ENCODE results near the gene TMEM45A. TPM values are rescaled to one million over a fixed set of nuclear protein-coding genes. Genes with fewer than 3 reads are reported as not detected.

The TMEM45A gene
- total RNA-seq, 4 donors from 2014 or later: 9.4 to 36.5 (median 14.0) TPM

- 67 to 74% methylated on average over 3 of the region's 3 CpGs for WGBS, 2 donors
- DNase-seq (ENCODE audit: low spot score in 2 of 2): no peak
- no peaks in the 10 kb centered on the region for H3K4me1 ChIP-seq
- H3K9me3 ChIP-seq: no peaks in the 10 kb centered on the region
- no peak overlapping the region for H3K4me3 ChIP-seq
- no peaks in the 10 kb centered on the region for H3K27me3 ChIP-seq
- H3K27ac ChIP-seq: no peak overlapping the region
- H3K36me3 ChIP-seq: no peaks in the 10 kb centered on the region
- no peak for TF ChIP-seq CTCF (IDR thresholded peaks at IDR 0.05)
- TF ChIP-seq EP300 (IDR thresholded peaks at IDR 0.05): no peak
- no peak for TF ChIP-seq POLR2A (IDR thresholded peaks at IDR 0.05)
These were observed 118.8 kb downstream of the TMEM45A start for GRCh38 chr3:100611221-100611620.

- H3K4me1 ChIP-seq: no peaks in the 10 kb centered on the region
- no peak overlapping the region for H3K27ac ChIP-seq
- H3K9me3 ChIP-seq: no peaks in the 10 kb centered on the region
- TF ChIP-seq CTCF (IDR thresholded peaks at IDR 0.05): no peak
- TF ChIP-seq POLR2A (IDR thresholded peaks at IDR 0.05): no peak
- TF ChIP-seq EP300 (IDR thresholded peaks at IDR 0.05): no peak
- WGBS, 2 donors: 78 to 84% methylated on average over 4 of the region's 4 CpGs
- DNase-seq (ENCODE audit: low spot score in 2 of 2): no peak
- H3K36me3 ChIP-seq: no peaks in the 10 kb centered on the region
- no peaks in the 10 kb centered on the region for H3K27me3 ChIP-seq
- no peak overlapping the region for H3K4me3 ChIP-seq
These were observed 121.4 kb downstream of the TMEM45A start for GRCh38 chr3:100613721-100614390.

- Histone ChIP-seq H3K4me1 (no peaks in the 10 kb centered on the region), H3K36me3 (no peaks in the 10 kb centered on the region), H3K4me3 (no peak overlapping the region), H3K27ac (no peak overlapping the region), H3K9me3 (no peaks in the 10 kb centered on the region), H3K27me3 (no peaks in the 10 kb centered on the region)
- no peak for DNase-seq (ENCODE audit: low spot score in 2 of 2)
- TF ChIP-seq POLR2A (IDR thresholded peaks at IDR 0.05) (no peak), EP300 (IDR thresholded peaks at IDR 0.05) (no peak), CTCF (IDR thresholded peaks at IDR 0.05) (no peak)
These were observed 122.5 kb downstream of the TMEM45A start for GRCh38 chr3:100614941-100615340.

- Histone ChIP-seq H3K4me3 (no peak overlapping the region), H3K9me3 (no peaks in the 10 kb centered on the region), H3K36me3 (no peaks in the 10 kb centered on the region), H3K27me3 (no peaks in the 10 kb centered on the region), H3K27ac (no peak overlapping the region), H3K4me1 (no peaks in the 10 kb centered on the region)
- no peak for TF ChIP-seq POLR2A (IDR thresholded peaks at IDR 0.05)
- no peak for TF ChIP-seq CTCF (IDR thresholded peaks at IDR 0.05)
- DNase-seq (ENCODE audit: low spot score in 2 of 2): no peak
These were observed 123.3 kb downstream of the TMEM45A start for GRCh38 chr3:100615684-100616083.

- Histone ChIP-seq H3K27me3 (no peaks in the 10 kb centered on the region), H3K36me3 (no peaks in the 10 kb centered on the region), H3K4me3 (no peak overlapping the region), H3K4me1 (no peaks in the 10 kb centered on the region), H3K27ac (no peak overlapping the region), H3K9me3 (peaks cover 0 to 10% (median 0%) of the 10 kb centered on the region in 4 donors)
- TF ChIP-seq EP300 (IDR thresholded peaks at IDR 0.05) (no peak), POLR2A (IDR thresholded peaks at IDR 0.05) (no peak), CTCF (IDR thresholded peaks at IDR 0.05) (no peak)
- DNase-seq (ENCODE audit: low spot score in 2 of 2): no peak
These were observed 128.8 kb downstream of the TMEM45A start for GRCh38 chr3:100621251-100621650.

Other genes starting within 250 kb of the TMEM45A start
- gene TBC1D23, start 231.6 kb upstream of the TMEM45A start, total RNA-seq: 10 to 100 TPM; 21.6 to 32.2 (median 28.2) TPM
- 10 to 100 TPM; 32.9 to 43.5 (median 37.4) TPM for gene NIT2, start 157.9 kb upstream of the TMEM45A start, total RNA-seq
- 10 to 100 TPM; 32.7 to 42.6 (median 38.7) TPM for gene TOMM70, start 91.5 kb upstream of the TMEM45A start, total RNA-seq
- gene LNP1, start 91.1 kb upstream of the TMEM45A start, total RNA-seq: 1 to 10 TPM; 1.5 to 5.7 (median 4.9) TPM
- under 1 TPM in 1 of 4 donors, not detected in 3; 0.42 TPM for gene ADGRG7, start 117.0 kb downstream of the TMEM45A start, total RNA-seq
- gene TFG, start 216.9 kb downstream of the TMEM45A start, total RNA-seq: 10 to 100 TPM; 50.8 to 80.8 (median 62.8) TPM

Measured in tibial nerve (tissue), 4 donors.